ENCODE data around the gene ADGRG1.

DNA sequence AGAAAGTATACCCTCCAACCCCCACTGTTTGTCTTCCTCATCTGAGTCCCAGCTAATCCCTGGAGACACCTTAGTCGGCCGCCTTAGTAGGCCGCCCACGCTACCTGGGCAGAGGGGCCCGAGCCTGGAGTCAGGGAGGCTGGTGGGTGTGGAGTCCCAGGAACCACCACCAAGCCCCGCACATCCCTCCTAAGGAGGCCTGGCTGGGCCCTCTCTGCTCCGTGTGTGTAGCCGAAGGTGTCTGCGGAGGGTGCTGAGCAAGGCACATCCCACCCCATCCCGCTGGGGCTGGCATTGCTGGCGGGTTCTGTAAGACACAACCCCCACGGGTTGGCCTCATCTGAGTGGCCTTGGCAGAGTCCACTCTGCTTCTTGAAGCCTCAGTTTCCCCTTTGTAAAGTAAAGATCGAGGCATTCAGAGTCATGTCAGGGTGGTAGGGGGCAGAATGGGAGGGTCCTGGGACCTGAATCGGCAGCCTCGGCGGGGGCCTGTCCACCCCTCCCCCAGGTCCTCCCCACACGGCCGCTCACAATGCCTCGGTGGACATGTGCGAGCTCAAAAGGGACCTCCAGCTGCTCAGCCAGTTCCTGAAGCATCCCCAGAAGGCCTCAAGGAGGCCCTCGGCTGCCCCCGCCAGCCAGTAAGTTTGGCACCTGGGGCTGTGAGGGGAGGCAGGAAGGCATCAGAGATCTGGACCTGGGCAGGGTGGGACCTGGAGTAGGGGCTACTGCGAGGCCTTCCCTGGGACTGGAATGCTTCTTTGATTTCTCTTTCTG lies 24.5 kb downstream of the ADGRG1 start:
- TF ChIP-seq, protein P1, sequence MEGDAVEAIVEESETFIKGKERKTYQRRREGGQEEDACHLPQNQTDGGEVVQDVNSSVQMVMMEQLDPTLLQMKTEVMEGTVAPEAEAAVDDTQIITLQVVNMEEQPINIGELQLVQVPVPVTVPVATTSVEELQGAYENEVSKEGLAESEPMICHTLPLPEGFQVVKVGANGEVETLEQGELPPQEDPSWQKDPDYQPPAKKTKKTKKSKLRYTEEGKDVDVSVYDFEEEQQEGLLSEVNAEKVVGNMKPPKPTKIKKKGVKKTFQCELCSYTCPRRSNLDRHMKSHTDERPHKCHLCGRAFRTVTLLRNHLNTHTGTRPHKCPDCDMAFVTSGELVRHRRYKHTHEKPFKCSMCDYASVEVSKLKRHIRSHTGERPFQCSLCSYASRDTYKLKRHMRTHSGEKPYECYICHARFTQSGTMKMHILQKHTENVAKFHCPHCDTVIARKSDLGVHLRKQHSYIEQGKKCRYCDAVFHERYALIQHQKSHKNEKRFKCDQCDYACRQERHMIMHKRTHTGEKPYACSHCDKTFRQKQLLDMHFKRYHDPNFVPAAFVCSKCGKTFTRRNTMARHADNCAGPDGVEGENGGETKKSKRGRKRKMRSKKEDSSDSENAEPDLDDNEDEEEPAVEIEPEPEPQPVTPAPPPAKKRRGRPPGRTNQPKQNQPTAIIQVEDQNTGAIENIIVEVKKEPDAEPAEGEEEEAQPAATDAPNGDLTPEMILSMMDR (IDR thresholded peaks at IDR 0.05) = no peak
- no peak for TF ChIP-seq EZH2 (IDR thresholded peaks at IDR 0.05; ENCODE audit: borderline replicate concordance, insufficient read depth, low read depth, low read length, poor library complexity, severe bottlenecking)

Measured in B cell (primary cell).